GM23338 (cell line): ENCODE results near the gene INTS3. TPM values are rescaled to one million over a fixed set of nuclear protein-coding genes. Genes with fewer than 3 reads are reported as not detected.

ENCODE experiments used
- ATAC-seq: fragments of 200-7000 bp; cut with Tn5 transposase; 3 replicates; pipeline ENCODE4 v1.9.1; 2020
- DNase-seq: peaks from one replicate; pipeline ENCODE4 v3.0.0-alpha.2; 2015; ENCODE audit warnings: low spot score
- H2AFZ ChIP-seq: fragments of 200-600 bp; sonication (generic); 2 replicates; pipeline ENCODE4 v1.8.0; 2016; ENCODE audit warnings: antibody characterized with exemption, mild to moderate bottlenecking, moderate library complexity
- H3F3A ChIP-seq: fragments of 200-600 bp; sonication (generic); replicated peaks from 2 replicates; pipeline ENCODE4 v1.8.0; 2017; ENCODE audit warnings: antibody characterized with exemption, mixed run types, low read depth
- H3K27ac ChIP-seq: fragments of 200-600 bp; sonication (generic); 2 replicates; pipeline ENCODE4 v1.6.1; 2016; ENCODE audit warnings: low read depth
- H3K27me3 ChIP-seq: fragments of 200-600 bp; sonication (generic); 2 replicates; pipeline ENCODE4 v1.8.0; 2016; ENCODE audit warnings: mild to moderate bottlenecking, mixed run types, moderate library complexity; ENCODE audit not compliant: insufficient read depth
- H3K36me3 ChIP-seq: fragments of 200-600 bp; sonication (generic); 2 replicates; pipeline ENCODE4 v1.8.0; 2016; ENCODE audit warnings: mild to moderate bottlenecking; ENCODE audit not compliant: insufficient read depth
- H3K4me1 ChIP-seq: fragments of 200-600 bp; sonication (generic); 2 replicates; pipeline ENCODE4 v1.8.0; 2016; ENCODE audit warnings: mild to moderate bottlenecking, moderate library complexity; ENCODE audit not compliant: insufficient read depth
- H3K4me2 ChIP-seq: fragments of 200-600 bp; sonication (generic); 2 replicates; pipeline ENCODE4 v1.7.1; 2017; ENCODE audit warnings: mixed run types
- H3K4me3 ChIP-seq: fragments of 200-600 bp; sonication (generic); 2 replicates; pipeline ENCODE4 v1.6.1; 2016; ENCODE audit warnings: mixed run types
- H3K79me2 ChIP-seq: fragments of 200-600 bp; sonication (generic); replicated peaks from 2 replicates; pipeline ENCODE4 v1.8.0; 2017; ENCODE audit warnings: mild to moderate bottlenecking; ENCODE audit not compliant: insufficient read depth
- H3K9me2 ChIP-seq: fragments of 200-600 bp; sonication (generic); 2 replicates; pipeline ENCODE4 v1.8.0; 2017; ENCODE audit not compliant: insufficient read depth
- H4K20me1 ChIP-seq: fragments of 200-600 bp; sonication (generic); replicated peaks from 2 replicates; pipeline ENCODE4 v1.8.0; 2017; ENCODE audit warnings: mild to moderate bottlenecking; ENCODE audit not compliant: insufficient read depth
- H3K27ac Mint-ChIP-seq: 2 replicates; pipeline ENCODE4 v1.8.0; 2020; ENCODE audit warnings: inconsistent platforms, mild to moderate bottlenecking, moderate library complexity, mixed read lengths
- H3K27me3 Mint-ChIP-seq: 3 replicates; pipeline ENCODE4 v1.8.0; 2022; ENCODE audit warnings: low read depth, mild to moderate bottlenecking, moderate library complexity, mixed read lengths, inconsistent platforms; ENCODE audit not compliant: insufficient read depth, poor library complexity
- H3K36me3 Mint-ChIP-seq: 3 replicates; pipeline ENCODE4 v1.8.0; 2021; ENCODE audit warnings: low read depth, mild to moderate bottlenecking, inconsistent platforms, moderate library complexity, mixed read lengths
- H3K4me1 Mint-ChIP-seq: 3 replicates; pipeline ENCODE4 v1.8.0; 2020; ENCODE audit warnings: mild to moderate bottlenecking, inconsistent platforms, mixed read lengths
- H3K4me3 Mint-ChIP-seq: 3 replicates; pipeline ENCODE4 v1.8.0; 2021; ENCODE audit warnings: moderate library complexity, mild to moderate bottlenecking, inconsistent platforms, mixed read lengths
- H3K9me3 Mint-ChIP-seq: 3 replicates; pipeline ENCODE4 v1.8.0; 2020; ENCODE audit warnings: moderate library complexity, mild to moderate bottlenecking, inconsistent platforms, mixed read lengths
- CREB1 ChIP-seq: fragments of 250-450 bp; sonication (Bioruptor Pico); IDR thresholded peaks from 2 replicates; pipeline ENCODE4 v1.5.0; 2020; ENCODE audit warnings: low read depth, mild to moderate bottlenecking, moderate library complexity
- EZH2phosphoT487 ChIP-seq: fragments of 200-600 bp; sonication (generic); IDR thresholded peaks from one replicate; pipeline ENCODE4 v1.8.1; 2018; ENCODE audit warnings: antibody characterized with exemption; ENCODE audit not compliant: unreplicated experiment
- JUNB ChIP-seq: IDR thresholded peaks from one replicate; pipeline ENCODE4 v1.6.1; 2016; ENCODE audit warnings: antibody characterized with exemption; ENCODE audit not compliant: unreplicated experiment
- STAT1 ChIP-seq: IDR thresholded peaks from one replicate; pipeline ENCODE4 v1.6.1; 2016; ENCODE audit warnings: antibody characterized with exemption; ENCODE audit not compliant: unreplicated experiment
- ZNF331 ChIP-seq: fragments of 250-450 bp; sonication (Bioruptor Pico); IDR thresholded peaks from 2 replicates; pipeline ENCODE4 v1.5.0; 2020; ENCODE audit warnings: low read depth, mild to moderate bottlenecking, moderate library complexity
- polyA plus RNA-seq: library from polyadenylated mRNA; unstranded; fragments of >200 nt; fragmentation: Nextera tagmentation; extraction: Ambion mirVana; gene quantifications from 2 replicates; pipeline ENCODE4 v1.2.1, GENCODE V29; 2016
- total RNA-seq: library from RNA; depleted of rRNA; stranded (reverse); fragments of >200 nt; shearing (Covaris generic); gene quantifications from 2 replicates; pipeline ENCODE4 v1.2.3, GENCODE V29; 2014
- TF ChIP-seq, protein P1 (sequence below): IDR thresholded peaks from one replicate; pipeline ENCODE4 v1.6.1; 2018; ENCODE audit warnings: antibody characterized with exemption; ENCODE audit not compliant: unreplicated experiment
- TF ChIP-seq, protein P2 (sequence below), 2 experiments: fragments of 200-600 bp in 1 of 2; sonication (generic) in 1 of 2; conservative IDR thresholded peaks; 2 replicates each; pipeline versions ENCODE4 v1.5.1 to v1.6.1; 2016 to 2017; ENCODE audit warnings: antibody characterized with exemption in 2 of 2, low read depth in 2 of 2, mild to moderate bottlenecking in 2 of 2, moderate library complexity in 1 of 2
- TF ChIP-seq, protein P3 (sequence below): IDR thresholded peaks from 2 replicates; pipeline ENCODE4 v1.6.1; 2016; ENCODE audit warnings: antibody characterized with exemption

Gene INTS3
- total and polyA plus RNA-seq, 2 experiments from 2014 or later, result 22.7 to 51.3 TPM

DNA sequence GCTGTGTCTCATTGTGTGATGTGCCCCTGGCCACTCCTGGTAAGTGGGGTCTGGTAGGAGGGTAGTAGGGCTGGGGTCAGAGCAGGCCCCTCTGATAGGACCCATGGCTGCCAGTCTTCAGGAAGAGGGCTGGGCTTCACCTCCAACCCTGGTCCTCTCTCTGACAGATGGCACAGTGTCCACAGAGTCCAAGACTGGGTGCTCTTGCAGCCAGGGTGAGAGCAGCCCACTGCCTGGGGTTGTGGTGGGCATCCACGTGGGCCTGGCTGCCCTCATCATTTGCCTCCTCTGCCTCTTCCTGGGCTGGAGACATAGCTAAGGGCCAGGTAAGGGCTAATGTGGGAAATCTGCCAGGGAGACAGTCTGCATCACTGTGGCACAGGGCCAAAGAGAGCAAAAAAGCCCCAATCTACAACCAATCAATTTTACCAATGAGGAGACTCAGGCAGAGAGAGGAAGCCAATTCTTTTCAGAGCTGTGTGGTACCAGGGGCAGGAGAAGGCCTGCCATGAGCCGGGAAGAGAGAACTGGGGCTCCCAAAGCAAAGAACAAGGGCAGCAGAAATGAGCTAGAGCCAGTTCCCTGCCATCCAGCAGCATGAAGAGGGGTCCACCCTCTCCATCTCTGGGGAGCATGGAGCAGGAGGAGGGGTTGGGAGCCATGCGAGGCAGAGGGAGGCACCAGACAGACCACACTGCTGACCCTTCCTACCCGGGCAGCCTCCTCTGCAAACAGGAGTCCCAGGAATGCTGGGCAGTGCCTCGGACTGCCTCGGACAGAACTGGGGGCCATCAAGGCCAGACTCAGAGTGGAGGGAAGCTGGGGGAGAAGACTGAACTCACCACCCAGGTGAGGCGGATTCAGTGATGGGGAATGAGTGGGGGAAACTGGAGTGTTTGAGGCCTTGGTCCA lies 74.2 kb downstream of the INTS3 start:
- Mint-ChIP-seq H3K4me1 (peaks cover 19% of the 10 kb centered on the region), H3K27ac (peak overlapping the region; percentile 3; the same call in 1 of the 2 replicates), H3K9me3 (no peaks in the 10 kb centered on the region), H3K4me3 (no peak overlapping the region; the same call in 2 of the 3 replicates), H3K27me3 (peaks cover 8% of the 10 kb centered on the region), H3K36me3 (peaks cover 5% of the 10 kb centered on the region; the same call in 1 of the 3 replicates)
- H3K4me2 ChIP-seq, result no peak overlapping the region
- ATAC-seq (no peak), DNase-seq (no peak)
- no peaks in the 10 kb centered on the region for H3K79me2 ChIP-seq
- TF ChIP-seq, protein P1, sequence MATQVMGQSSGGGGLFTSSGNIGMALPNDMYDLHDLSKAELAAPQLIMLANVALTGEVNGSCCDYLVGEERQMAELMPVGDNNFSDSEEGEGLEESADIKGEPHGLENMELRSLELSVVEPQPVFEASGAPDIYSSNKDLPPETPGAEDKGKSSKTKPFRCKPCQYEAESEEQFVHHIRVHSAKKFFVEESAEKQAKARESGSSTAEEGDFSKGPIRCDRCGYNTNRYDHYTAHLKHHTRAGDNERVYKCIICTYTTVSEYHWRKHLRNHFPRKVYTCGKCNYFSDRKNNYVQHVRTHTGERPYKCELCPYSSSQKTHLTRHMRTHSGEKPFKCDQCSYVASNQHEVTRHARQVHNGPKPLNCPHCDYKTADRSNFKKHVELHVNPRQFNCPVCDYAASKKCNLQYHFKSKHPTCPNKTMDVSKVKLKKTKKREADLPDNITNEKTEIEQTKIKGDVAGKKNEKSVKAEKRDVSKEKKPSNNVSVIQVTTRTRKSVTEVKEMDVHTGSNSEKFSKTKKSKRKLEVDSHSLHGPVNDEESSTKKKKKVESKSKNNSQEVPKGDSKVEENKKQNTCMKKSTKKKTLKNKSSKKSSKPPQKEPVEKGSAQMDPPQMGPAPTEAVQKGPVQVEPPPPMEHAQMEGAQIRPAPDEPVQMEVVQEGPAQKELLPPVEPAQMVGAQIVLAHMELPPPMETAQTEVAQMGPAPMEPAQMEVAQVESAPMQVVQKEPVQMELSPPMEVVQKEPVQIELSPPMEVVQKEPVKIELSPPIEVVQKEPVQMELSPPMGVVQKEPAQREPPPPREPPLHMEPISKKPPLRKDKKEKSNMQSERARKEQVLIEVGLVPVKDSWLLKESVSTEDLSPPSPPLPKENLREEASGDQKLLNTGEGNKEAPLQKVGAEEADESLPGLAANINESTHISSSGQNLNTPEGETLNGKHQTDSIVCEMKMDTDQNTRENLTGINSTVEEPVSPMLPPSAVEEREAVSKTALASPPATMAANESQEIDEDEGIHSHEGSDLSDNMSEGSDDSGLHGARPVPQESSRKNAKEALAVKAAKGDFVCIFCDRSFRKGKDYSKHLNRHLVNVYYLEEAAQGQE, result no peak
- TF ChIP-seq, protein P2, sequence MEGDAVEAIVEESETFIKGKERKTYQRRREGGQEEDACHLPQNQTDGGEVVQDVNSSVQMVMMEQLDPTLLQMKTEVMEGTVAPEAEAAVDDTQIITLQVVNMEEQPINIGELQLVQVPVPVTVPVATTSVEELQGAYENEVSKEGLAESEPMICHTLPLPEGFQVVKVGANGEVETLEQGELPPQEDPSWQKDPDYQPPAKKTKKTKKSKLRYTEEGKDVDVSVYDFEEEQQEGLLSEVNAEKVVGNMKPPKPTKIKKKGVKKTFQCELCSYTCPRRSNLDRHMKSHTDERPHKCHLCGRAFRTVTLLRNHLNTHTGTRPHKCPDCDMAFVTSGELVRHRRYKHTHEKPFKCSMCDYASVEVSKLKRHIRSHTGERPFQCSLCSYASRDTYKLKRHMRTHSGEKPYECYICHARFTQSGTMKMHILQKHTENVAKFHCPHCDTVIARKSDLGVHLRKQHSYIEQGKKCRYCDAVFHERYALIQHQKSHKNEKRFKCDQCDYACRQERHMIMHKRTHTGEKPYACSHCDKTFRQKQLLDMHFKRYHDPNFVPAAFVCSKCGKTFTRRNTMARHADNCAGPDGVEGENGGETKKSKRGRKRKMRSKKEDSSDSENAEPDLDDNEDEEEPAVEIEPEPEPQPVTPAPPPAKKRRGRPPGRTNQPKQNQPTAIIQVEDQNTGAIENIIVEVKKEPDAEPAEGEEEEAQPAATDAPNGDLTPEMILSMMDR (conservative IDR thresholded peaks at IDR 0.05; ENCODE audit: low read depth in 2 of 2), result no peak
- TF ChIP-seq JUNB (no peak), STAT1 (no peak), ZNF331 (CRISPR knock-in tag) (no peak), CREB1 (CRISPR knock-in tag) (no peak), EZH2phosphoT487 (no peak)
- TF ChIP-seq, protein P3, sequence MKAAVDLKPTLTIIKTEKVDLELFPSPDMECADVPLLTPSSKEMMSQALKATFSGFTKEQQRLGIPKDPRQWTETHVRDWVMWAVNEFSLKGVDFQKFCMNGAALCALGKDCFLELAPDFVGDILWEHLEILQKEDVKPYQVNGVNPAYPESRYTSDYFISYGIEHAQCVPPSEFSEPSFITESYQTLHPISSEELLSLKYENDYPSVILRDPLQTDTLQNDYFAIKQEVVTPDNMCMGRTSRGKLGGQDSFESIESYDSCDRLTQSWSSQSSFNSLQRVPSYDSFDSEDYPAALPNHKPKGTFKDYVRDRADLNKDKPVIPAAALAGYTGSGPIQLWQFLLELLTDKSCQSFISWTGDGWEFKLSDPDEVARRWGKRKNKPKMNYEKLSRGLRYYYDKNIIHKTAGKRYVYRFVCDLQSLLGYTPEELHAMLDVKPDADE, result no peak
- H3K4me3 ChIP-seq, result no peak overlapping the region
- no peak overlapping the region for H3K27ac ChIP-seq
- H4K20me1 ChIP-seq, result no peaks in the 10 kb centered on the region
- H3K27me3 ChIP-seq, result no peaks in the 10 kb centered on the region
- no peaks in the 10 kb centered on the region for H3K36me3 ChIP-seq
- 0 out of 2 replicates have a peak, but pooled peaks cover 5% of the 10 kb centered on the region for H3F3A ChIP-seq
- peaks cover 7% of the 10 kb centered on the region; the same call in 1 of the 2 replicates for H3K4me1 ChIP-seq
- no peaks in the 10 kb centered on the region for H3K9me2 ChIP-seq
- H2AFZ ChIP-seq, result no peak overlapping the region
